ENCODE results near the gene URM1. TPM values are rescaled to one million over a fixed set of nuclear protein-coding genes. Genes with fewer than 3 reads are reported as not detected.
A peak's percentile ranks its signal among the peaks of the same experiment; 100 is the strongest.

Gene URM1
- total and polyA plus RNA-seq, 10 of the 15 experiments (the other 5 are each of a cell fraction or from before 2014, with no cell fraction given) = 7.9 to 75.8 (median 63.7) TPM

- FAIRE-seq = no peak
- Histone ChIP-seq H3K4me2 (ENCODE audit: control insufficient read depth, insufficient read depth) (peak overlapping the region; percentile 74), H3K36me3 (ENCODE audit: control insufficient read depth in 2 of 2, insufficient read depth in 2 of 2, low read length in 1 of 2) (peaks cover 0 to 3% of the 10 kb centered on the region in 2 experiments; a peak in 1 of 4 replicates), H3K79me2 (ENCODE audit: control insufficient read depth, insufficient read depth, low read length) (no peaks in the 10 kb centered on the region), H3K9ac (ENCODE audit: control insufficient read depth, insufficient read depth, low read length) (peak overlapping the region; percentile 55), H3K27ac (ENCODE audit: control insufficient read depth, insufficient read depth) (0 out of 2 replicates have a peak overlapping the region, but pooled peaks have one; percentile 11), H3K9me3 (replicated peaks; ENCODE audit: control insufficient read depth, insufficient read depth, low read length) (no peaks in the 10 kb centered on the region), H3K27me3 (replicated peaks in 1 of 2; ENCODE audit: control insufficient read depth in 2 of 2, insufficient read depth in 2 of 2, low read length in 1 of 2) (no peaks in the 10 kb centered on the region), H2AFZ (ENCODE audit: control insufficient read depth, low read depth, low read length) (peak overlapping the region; percentile 73), H3K4me3 (peak overlapping the region; percentile 87), H4K20me1 (ENCODE audit: control insufficient read depth, insufficient read depth) (no peaks in the 10 kb centered on the region), H3K4me1 (ENCODE audit: control insufficient read depth, insufficient read depth, low read length) (no peaks in the 10 kb centered on the region)
- ATAC-seq = peak; percentile 72
- 2% methylated on average over 46 of the region's 48 CpGs for WGBS (ENCODE audit: insufficient coverage, insufficient replicate concordance, low lambda C conversion rate, missing lambda C conversion rate)
- in situ Hi-C loops (cut with MboI) (no loop called here), intact Hi-C loops (cut with micrococcal nuclease; ENCODE audit: unreplicated experiment) (loop anchor here (1.0 to 5.0 kb wide), 3 partner anchors 19 to 214 kb away; partner anchors contain the start of genes COQ4, PTGES2 and TRUB2)
- CTCF ChIA-PET = interaction anchor here (0.7 to 2.1 kb wide), 28 partner anchors 9 to 223 kb away, joined by 3 to 34 read pairs (median 4); partner anchors contain the start of genes CERCAM, SWI5 and TRUB2
- RAD21 ChIA-PET (ENCODE audit: unreplicated experiment) = interaction anchor here (0.6 to 1.3 kb wide), 11 partner anchors 20 to 216 kb away, joined by 3 to 13 read pairs (median 4); partner anchors contain the start of gene CIZ1
- peak; percentile 75 for TF ChIP-seq ZSCAN29 (IDR thresholded peaks at IDR 0.05)
- TF ChIP-seq ZNF384 (IDR thresholded peaks at IDR 0.05; ENCODE audit: borderline replicate concordance, low read depth, low read length) = no peak
- TF ChIP-seq BHLHE40 (IDR thresholded peaks at IDR 0.05; ENCODE audit: borderline replicate concordance in 1 of 2, low read depth in 2 of 2, low read length in 1 of 2) = peak in 1 of 2 experiments; percentile 34; a peak in 1 of 4 replicates
- no peak for TF ChIP-seq NRF1 (conservative IDR thresholded peaks at IDR 0.05; ENCODE audit: low read depth, low read length)
- TF ChIP-seq BACH1 (IDR thresholded peaks at IDR 0.05; ENCODE audit: borderline replicate concordance) = 0 out of 2 replicates have a peak, but pooled peaks have one; percentile 10
- TF ChIP-seq TARDBP (IDR thresholded peaks at IDR 0.05; ENCODE audit: borderline replicate concordance) = no peak
- peak; percentile 19 to 49; a peak in 2 of 3 replicates for TF ChIP-seq EGR1 (IDR thresholded peaks at IDR 0.05; ENCODE audit: borderline replicate concordance in 1 of 2, low read depth in 2 of 2, low read length in 2 of 2)
- no TSS peak for BruUV-seq (replicated peaks)
- SMC1A ChIA-PET (ENCODE audit: uncharacterized antibody, unreplicated experiment) = interaction anchor here (0.6 to 1.3 kb wide), 9 partner anchors 41 to 268 kb away, joined by 3 to 23 read pairs (median 4); partner anchors contain the start of gene BBLN
- DNase-seq (ENCODE audit: low read depth, low spot score) = no peak
- POLR2A ChIA-PET = interaction anchor here (0.6 kb wide), 1 partner anchor 30 kb away, joined by 3 read pairs; the partner anchor contains the start of gene URM1
Measured at GRCh38 chr9:128340691-128341434, 30.3 kb upstream of the URM1 start.

All from GM12878 (cell line).